NCI-H2107 treated with DMSO at 0.1 percent for 48 hours (cell line): ENCODE results near the gene USP47.

Experiments used
- DNase-seq: peaks from one replicate; lab custom pipeline; 2025; ENCODE audit not compliant: unreplicated experiment; lab: John Stamatoyannopoulos, UW

Gene USP47

DNA sequence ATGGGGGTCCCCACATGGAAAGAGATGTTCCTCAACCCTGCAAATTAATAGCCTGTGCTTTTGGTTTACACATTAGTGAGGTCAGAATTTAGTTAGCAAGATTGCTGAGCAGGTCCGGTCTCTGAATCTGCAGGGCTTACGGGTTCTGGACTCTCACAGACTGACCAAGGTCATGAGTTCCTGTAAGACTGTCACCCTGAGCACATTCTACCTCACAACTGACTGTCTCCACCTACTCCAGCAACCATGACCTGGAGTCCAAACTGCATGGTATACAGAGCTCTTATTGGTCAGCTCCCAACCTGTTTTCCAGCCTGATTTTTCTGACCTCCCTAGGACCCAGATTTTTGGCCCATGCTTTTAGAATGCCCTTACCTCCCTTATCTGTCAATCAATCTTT is 138.4 kb downstream of the USP47 start:
- no peak for DNase-seq

DNA sequence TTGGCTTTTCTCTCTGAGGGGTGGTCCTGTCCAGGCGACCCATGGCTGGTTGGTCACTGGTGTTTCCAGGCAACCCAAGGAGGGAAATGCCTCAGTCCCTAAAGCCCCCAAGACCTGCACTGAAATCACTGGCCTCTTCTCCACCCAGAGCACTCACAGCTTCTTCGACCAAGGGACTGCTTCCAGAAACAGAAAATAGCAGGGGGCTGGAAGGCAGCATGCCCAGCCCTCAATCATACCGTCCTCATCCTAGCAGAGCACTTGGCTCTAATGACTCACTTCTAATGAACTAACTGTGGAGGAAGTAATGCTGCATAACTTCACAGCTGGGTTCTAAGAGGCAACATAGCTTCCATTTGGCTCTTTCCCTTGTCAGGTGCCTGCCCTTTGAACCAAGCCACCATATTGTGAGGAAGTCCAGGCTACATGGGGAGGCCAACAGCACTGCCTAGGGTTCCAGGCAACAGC is 139.1 kb downstream of the USP47 start:
- DNase-seq = no peak

DNA sequence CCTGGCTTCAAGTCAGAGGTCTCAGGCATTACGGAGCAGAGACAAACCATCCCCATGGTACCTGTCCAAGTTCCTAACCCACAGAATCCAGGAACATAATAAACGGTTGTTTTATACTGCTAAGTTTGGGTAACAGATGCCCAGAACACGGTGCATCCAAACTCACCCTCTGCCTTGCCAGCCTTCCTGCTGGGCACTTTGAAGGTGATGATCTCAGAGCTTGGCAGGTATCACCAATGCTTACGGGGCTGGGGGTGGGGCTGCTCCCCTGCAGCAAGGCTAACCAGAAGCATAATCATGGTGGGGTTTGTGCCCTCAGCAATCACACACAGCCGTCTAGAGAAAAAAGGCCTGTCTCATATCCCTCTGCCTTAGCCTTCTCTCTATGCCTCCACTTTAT is 139.6 kb downstream of the USP47 start:
- DNase-seq = no peak

DNA sequence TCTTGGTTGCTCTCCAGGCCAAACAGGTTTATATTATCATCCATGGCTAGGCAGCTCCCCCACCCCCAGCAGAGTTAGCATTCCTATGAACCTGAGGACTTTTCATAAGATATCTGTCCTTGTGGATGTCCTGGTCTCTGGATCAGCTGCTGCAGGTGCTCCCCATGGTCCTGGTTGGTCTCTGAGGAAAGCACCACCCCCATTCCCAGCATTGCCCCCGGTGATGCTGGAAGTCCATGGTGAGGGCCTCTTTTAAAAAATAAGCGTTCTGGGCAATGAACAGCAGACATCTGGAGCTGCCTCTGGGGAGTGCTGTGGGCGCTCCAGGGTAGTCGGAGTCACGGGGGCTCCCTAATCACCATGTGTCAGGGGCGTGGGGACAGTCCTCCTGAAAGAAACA is 140.1 kb downstream of the USP47 start:
- no peak for DNase-seq

DNA sequence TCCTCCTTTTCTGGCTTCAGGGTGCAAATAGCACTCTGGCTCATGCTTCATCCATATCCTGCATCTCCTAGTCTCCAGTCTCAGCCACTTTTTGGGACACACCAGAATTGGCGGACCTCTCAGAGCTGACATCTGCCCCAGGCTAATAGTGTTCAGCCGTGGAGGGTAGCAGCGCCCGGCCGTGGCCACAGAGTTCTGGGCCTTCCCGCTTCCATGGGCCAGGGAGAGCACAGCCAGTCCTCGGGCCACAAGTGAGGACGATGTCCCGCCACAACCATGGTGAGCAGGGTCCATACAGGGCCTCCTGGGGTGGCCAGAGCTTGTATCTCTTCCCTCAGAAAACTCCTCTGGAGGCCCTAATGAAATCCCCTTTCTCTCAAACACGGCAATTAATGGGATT is 140.7 kb downstream of the USP47 start:
- DNase-seq = no peak

DNA sequence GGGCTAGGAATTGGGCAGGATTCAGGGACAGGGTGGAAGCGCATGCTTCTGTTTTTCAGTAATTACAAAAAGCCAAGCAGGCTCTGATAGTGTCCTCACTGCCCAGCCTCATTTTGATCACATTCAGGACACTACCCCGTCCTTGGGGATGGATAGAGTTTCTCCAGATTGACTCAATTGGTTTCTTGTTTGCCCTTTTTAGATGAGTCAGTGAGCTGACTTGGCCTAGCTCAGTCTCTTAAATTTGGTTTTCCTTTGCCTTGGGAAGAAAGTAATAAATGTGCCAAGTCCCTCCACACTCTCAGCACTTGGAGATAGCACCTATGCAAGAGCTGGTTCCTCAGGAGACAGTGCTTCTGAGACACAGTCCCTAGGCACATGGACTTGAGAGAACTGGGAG is 141.2 kb downstream of the USP47 start:
- no peak for DNase-seq

DNA sequence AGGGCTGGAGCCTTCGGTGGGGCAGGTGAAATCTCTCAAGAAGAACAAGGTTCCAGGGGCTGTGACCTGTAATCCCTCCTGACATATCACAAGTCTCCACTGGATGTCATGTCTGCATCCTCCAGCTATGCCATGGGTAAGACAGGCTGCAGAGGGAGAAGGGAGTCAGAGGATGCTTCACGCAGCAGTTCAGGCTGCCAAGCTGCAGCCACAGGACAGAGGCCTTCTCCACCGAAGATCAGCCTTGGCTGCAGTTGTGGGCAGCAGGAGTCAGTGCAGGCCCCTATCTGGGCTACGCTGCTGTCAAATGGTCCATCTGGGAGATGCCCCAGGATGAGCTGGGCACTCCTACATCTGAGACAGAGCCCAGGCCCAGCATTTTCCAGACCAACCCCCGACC is 141.7 kb downstream of the USP47 start:
- DNase-seq = no peak

DNA sequence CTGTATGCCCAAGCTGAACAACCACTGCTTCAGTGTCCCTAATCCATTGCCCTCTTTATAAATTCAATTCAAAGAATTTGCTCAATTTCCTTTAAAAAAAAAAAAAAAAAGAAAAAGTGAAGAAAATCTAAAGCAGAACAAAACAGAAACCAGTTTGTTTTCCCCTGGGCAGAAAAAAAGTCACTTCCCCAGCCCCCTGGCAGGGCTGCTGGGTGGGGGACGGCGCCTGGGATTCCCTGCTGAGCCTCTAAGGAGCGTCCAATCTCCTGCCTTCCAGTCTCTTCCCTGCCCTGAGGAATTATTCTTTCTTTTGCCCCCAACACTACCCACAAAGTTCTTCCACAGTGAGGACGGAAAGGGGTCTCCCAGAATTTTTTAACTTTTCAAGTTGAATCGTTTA is 142.8 kb downstream of the USP47 start:
- DNase-seq = no peak

DNA sequence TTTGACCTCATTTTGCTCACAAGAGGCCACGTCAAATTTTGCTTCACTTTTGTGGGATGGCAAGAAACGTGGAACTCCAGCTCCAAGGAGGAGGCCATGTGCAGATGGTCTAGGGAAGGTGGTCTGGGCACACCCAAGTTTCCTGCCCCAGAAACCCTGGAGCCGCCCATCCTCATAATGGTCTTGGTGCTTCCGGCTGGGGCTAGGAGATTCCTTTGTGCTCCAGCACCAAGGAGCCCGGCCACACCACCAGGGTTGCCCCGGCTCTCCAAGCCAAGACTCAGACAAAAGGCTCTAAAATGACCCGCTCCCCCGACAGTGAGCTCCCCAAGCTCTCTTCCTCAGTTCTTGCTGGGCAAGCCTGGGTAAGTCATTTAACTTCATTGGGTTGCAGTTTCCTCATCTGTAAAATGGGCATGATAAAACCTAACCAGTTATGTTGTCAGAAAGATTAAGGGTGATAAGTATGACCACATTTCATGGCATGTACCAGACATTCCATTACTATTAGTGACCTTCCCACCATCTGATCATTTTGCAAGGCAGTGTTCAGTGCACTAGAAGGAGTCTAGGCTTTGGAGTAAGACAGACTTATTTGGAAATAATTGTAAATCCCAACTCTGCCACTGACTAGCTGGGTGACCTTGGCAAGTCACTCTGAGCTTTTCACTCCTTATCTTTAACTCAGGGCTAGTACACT is 143.4 kb downstream of the USP47 start:
- DNase-seq = no peak

DNA sequence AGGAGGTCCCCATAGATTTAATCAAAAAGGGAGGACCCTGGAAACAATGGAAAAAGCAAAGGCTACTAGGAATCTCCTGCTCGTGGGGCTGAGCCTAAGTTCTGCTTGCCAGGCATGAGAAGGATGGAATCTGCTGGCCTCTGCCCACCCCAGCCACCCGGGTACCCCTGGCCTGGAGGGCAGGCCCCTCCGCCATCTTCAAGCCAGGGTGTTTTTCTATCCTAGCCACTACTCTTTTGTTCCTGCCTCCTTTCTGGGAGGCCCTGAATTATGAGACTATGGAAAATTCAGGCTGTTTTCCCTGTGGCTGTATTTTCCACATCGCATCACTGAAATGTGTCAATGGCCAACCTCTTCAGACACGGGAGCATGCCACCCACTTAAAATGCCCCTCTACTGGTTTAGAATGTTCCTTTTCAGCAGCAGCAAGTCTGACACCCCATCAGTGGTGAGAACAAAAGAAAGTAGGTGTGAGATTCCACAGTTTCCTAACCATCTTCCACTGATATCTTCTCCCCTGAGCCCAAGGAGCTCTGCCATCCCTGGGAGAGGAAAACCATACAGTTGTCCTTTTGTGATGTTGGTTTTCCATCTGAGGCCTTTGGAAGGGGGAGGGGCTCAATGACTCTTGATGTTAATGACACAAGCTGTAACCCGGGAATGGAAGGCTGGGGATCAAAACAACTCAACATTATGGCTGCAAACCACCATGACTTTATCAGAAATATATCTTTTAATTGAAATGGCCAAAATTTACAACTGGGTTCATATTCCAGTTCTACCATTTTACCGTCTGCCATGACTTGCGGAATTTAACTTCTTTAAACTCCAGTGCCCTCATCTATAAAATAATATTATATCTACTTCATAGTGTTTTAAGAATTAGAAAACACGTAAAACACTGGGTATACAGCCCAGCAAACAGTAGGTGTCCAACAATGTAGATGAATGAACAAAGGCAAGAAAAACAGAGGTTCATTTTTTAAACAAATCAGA is 144.5 kb downstream of the USP47 start:
- DNase-seq = no peak

DNA sequence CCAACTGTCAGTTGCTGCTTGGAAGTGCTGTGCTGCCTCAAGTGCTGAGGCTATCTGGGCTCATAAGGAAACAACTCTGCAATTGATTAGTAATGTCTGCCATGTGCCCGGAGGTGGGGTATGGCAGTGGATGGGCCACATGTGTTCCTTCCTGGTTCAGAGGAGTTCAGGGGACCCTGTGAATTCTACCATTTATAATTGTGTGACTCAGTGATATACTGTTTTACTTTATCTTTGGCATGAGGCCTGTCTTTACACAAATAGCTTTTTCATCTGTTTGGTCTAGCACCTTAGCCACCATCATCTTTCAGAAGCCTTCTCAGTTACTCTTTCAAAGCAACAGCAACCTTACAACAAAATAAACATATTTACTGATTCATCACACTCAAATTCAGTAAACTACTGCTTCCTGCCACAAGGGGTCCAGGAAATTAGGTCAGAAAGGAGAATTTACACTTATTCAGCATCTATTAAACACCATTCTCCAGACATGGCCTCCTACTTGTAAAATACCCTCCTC is 145.8 kb downstream of the USP47 start:
- DNase-seq = no peak

DNA sequence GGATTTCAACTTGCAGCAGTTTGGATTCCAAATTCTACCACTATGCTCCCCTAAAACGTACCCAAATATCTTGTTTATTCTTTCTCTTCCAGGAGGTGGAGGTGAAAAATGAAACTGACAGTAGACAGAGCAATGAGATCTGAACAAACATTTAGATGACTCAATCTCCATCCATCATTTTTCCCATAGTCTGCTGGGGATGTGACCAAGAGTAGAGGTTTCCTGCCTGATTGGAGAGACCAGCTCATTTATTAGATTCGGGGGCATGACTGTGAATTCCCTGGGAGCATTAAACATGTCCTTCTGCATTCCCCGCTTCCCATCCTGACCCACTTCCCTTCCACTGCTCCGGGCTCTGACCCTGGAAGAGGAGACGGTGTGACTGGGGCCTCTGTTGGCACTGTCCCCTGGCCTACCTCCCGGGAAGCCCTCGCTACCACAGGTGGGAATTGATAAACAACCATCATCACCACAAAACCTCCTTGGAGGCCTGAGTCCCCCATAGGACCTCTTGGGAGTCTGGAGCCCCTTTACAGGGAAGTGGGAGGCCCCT is 146.4 kb downstream of the USP47 start:
- DNase-seq = no peak

DNA sequence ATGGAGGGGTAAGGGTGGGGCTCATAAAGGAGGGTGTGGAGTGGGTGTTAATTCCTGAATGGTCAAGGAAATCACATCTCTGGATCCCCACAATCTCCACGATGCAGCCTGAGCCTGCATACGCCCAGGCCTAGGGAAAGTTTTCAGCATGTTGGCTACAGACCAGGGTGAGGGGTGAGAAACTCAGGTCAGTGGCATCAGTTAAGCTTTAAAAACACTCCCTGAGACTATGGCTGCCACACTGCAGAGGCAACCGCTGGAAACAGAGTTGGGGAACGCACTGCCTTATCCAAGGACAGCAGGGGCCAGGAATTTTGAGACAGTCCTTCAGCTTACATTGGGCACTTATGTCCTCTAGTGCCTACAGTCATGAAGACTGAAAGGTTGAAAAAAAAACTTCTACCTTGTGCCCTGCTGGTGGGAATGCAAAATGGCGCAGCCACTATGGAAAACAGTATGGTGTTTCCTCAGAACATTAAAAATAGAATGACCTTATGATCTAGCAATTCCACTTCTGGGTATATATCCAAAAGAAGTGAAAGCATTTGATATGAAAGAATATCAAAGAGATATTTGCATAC is 147.0 kb downstream of the USP47 start:
- DNase-seq = no peak

DNA sequence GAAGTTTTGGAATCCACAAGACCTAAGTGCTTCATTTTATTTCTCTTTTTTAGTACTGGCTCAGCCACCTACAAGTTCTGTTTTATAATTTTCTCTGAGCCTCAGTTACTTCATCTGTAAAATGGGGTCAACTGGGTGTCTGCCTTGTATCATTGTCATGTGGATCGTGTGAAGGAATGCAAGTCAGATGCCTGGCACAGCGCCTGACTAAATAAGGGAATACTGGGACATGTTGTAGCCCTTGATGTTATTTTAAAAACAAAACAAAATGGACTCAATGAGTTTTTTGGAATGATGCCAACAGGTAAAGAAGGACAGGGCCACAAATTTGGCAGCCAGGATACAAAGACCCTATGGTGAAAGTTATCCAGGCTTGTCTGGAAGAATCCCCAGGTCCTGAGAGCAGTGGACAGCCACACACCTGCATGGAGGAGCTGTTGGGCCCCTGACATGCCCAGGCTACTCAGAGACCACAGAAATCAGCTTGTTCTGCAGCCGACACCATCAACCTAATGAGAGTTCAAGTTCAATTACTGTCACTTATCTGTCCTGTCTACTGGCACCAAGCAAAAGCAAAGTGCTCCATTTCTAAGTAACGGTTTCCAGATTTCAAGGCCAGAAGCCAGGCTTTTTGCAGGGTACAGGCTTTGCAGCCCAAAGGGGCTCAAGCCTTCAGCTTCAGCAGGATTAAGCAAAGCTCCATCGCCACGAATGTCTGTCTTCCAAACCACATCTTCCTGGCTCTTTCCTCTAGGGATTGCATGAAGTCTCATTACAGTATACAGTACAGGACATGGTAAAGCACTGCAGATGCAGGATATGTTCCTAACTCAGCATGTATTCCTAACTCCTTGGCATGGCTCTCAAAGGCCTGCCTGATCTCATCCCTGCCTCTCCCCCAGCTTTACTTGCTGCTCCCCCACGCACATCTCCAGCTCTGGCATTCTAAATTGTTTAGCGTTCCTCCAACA is 148.3 kb downstream of the USP47 start:
- DNase-seq = no peak

DNA sequence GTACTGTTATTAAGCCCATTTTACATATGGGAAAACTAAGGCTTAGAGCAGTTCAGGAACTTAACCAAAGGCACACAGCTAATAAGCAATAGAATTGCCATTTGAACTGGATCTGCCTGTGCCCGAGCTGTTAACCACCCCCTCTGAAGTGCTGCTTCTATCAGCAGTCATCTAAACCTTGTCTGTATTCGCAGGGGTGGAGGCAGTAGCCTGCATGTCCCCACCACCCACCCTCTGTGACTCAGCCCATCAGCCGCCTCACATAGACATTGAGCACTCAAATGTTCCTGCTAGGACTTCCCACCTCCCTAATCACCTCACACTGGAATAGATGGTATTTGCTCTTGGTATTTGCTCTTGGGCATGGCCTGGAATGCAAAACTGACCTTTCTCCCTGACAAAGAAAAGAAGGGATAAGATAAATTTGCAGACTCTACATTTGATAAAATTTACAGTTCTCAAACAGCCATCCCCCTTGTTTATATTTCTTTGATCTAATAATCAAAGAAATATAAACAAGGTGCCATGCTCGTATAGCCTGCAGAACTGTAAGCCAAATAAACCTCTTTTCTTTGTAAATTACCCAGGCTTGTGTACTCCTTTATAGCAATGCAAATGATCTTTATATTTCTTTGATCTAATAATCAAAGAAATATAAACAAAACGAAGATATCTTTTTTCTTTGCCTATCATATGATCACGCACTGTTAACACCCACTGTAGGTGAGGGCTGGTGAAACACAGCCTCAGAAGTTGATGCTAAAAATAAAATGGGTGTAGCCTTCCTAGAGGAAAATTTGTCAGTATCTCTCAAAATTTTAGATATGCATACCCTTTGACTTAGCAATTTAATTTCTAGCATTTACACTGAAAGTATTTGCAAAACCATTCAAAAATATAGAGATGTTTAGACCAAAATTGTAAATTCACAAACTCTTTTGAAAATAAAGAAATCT is 150.8 kb downstream of the USP47 start:
- DNase-seq = no peak

DNA sequence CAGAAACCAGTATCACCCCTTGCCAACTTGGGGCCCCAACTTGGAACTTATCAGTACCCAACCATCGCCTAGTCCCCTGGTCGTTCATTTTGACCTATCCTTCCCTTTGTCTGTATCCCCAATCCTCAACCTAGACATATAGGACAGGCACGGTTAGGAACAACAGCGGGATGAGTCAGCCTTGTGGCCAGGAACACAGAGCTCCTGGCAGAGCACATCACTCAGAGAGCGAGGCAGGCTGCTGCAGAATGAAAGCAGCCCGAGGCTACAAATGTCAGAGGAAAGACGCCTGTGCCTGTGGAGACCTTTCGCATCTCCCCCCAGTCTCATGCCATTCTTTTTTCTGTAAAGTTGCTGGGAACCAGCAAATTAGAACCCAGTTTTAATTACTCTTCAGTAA is 152.1 kb downstream of the USP47 start:
- no peak for DNase-seq

DNA sequence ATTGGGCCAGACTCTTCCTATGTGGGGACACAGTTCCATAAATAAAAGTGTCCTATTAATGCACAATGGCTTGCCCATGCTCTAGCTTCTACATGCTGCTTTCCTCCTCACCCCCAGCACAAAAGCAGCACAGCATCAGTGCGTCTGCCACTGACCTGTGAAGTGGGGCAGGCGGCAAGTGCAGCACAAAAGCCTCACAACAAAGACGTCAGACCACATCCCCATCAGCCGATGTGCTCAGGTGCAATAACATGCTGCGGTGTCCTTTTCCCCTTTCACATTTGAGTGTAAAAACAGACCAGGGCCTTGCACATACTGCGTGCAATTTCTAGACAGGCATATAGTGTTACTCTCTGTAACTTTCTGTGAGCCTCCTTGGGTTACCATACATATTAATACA is 153.8 kb downstream of the USP47 start:
- peak; percentile 82 for DNase-seq

DNA sequence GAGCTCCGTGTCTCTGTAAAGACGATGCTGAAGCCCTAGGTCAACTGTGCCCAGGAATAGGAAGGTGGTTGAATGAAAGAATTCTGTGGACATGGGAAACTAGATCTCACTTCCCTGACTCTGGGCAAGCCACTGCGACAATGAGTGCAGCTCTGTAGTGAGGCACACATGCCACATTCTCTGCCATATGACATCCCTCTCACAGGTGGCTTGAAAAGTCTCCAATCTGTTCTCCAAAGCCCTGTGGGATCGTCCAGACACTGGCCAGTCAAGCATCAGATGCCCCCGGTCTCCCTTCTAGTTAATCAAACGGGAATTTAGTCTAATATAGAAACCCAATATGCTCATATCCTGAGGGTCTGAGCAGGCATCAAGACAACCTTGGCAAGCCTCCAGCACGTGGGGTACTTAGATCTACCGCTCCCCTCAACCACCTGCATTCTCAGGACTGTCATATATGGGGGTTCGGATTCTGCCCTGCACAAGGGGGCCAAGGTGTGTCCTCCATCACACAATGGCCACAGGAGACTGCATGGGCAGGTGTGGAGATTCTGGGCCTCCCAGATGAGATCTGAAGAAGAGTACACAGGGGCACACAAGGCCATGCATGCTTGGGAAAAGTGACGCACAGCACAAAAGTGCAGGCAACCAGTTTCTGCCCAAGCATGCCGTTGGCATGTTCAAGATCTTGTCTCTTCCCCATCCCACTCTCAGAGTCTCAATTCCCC is 154.7 kb downstream of the USP47 start:
- DNase-seq = no peak

DNA sequence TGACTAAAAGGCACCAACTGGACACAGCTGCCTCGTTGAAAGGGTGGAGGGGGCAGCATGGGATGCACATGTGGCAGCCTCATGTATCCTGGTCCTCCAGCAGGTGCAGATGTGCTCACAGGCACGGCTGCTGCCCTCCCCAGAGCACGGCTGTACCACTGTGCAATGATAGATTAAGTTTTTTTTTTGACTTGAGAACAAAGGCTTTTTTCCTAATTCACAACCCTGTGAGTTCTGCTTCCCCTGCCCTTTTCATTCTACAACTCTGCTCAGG is 155.2 kb downstream of the USP47 start:
- DNase-seq = no peak
